CD14-positive monocyte (primary cell): ENCODE results near the gene SMAD3. TPM values are rescaled to one million over a fixed set of nuclear protein-coding genes. Genes with fewer than 3 reads are reported as not detected.

Source experiments
- DNase-seq, 3 donors: peaks; one replicate each; pipeline ENCODE4 v3.0.0-alpha.2; 2011 to 2022
- H2AFZ ChIP-seq: 2 replicates; pipeline ENCODE4 v1.6.0; 2012; ENCODE audit warnings: mild to moderate bottlenecking, low read depth, low read length, inconsistent platforms; ENCODE audit not compliant: insufficient read depth, poor library complexity, severe bottlenecking
- H3K27ac ChIP-seq, 2 donors: 1 replicate in 1 of 2; 2 replicates in 1 of 2; pipeline ENCODE4 v1.5.1; 2012 to 2013; ENCODE audit warnings: low read length in 2 of 2, control low read depth in 1 of 2, inconsistent platforms in 1 of 2, low read depth in 1 of 2, mild to moderate bottlenecking in 1 of 2
- H3K27me3 ChIP-seq, 2 donors: one replicate each; pipeline versions ENCODE4 v1.6.0 to v1.6.1; 2011 to 2013; ENCODE audit warnings: low read length in 2 of 2; ENCODE audit not compliant: control insufficient read depth in 2 of 2, insufficient read depth in 2 of 2
- H3K36me3 ChIP-seq, 2 donors: replicated peaks in 1 of 2; 1 replicate in 1 of 2; 2 replicates in 1 of 2; pipeline versions ENCODE4 v1.5.1 to v1.6.1; 2012 to 2013; ENCODE audit warnings: low read length in 2 of 2, control low read depth in 1 of 2, inconsistent platforms in 1 of 2, mild to moderate bottlenecking in 1 of 2; ENCODE audit not compliant: insufficient read depth in 2 of 2, control insufficient read depth in 1 of 2
- H3K4me1 ChIP-seq, 2 donors: 1 replicate in 1 of 2; 2 replicates in 1 of 2; pipeline versions ENCODE4 v1.5.1 to v1.6.1; 2012 to 2013; ENCODE audit warnings: low read length in 2 of 2, control low read depth in 1 of 2, inconsistent platforms in 1 of 2, mild to moderate bottlenecking in 1 of 2, moderate library complexity in 1 of 2; ENCODE audit not compliant: insufficient read depth in 2 of 2, control insufficient read depth in 1 of 2
- H3K4me2 ChIP-seq: replicated peaks from 2 replicates; pipeline ENCODE3; 2012; ENCODE audit warnings: low read length, moderate library complexity, mild to moderate bottlenecking; ENCODE audit not compliant: poor library complexity, severe bottlenecking; ENCODE audit errors: extremely low read depth
- H3K4me3 ChIP-seq, 3 experiments: fragments of 200-600 bp in 1 of 3; sonication (generic) in 1 of 3; replicated peaks in 1 of 3; 1 replicate in 2 of 3; 2 replicates in 1 of 3; pipeline ENCODE4 v1.5.1; 2011 to 2013; ENCODE audit warnings: low read length in 3 of 3, mild to moderate bottlenecking in 3 of 3, control low read depth in 2 of 3, low read depth in 2 of 3, inconsistent platforms in 1 of 3, moderate library complexity in 1 of 3
- H3K79me2 ChIP-seq: 2 replicates; pipeline ENCODE4 v1.6.0; 2012; ENCODE audit warnings: mild to moderate bottlenecking, control low read depth, inconsistent platforms, low read length, moderate library complexity; ENCODE audit not compliant: insufficient read depth
- H3K9ac ChIP-seq: 2 replicates; pipeline ENCODE4 v1.6.0; 2017; ENCODE audit warnings: low read length, mild to moderate bottlenecking; ENCODE audit not compliant: insufficient read depth, poor library complexity, severe bottlenecking
- H3K9me3 ChIP-seq, 2 donors: replicated peaks in 1 of 2; 1 replicate in 1 of 2; 2 replicates in 1 of 2; pipeline versions ENCODE4 v1.5.1 to v1.6.1; 2012 to 2013; ENCODE audit warnings: low read length in 2 of 2, control low read depth in 1 of 2; ENCODE audit not compliant: control insufficient read depth in 1 of 2, insufficient read depth in 1 of 2
- H4K20me1 ChIP-seq: 2 replicates; pipeline ENCODE4 v1.6.0; 2012; ENCODE audit warnings: mild to moderate bottlenecking, low read length, control low read depth, moderate library complexity; ENCODE audit not compliant: insufficient read depth
- H3K27ac Mint-ChIP-seq, 7 donors: one replicate each; pipeline ENCODE4 v1.8.0; 2020; ENCODE audit warnings: mild to moderate bottlenecking in 7 of 7, mixed read lengths in 7 of 7, moderate library complexity in 6 of 7, inconsistent platforms in 2 of 7
- H3K27me3 Mint-ChIP-seq, 3 donors: one replicate each; pipeline ENCODE4 v1.8.0; 2021 to 2022; ENCODE audit warnings: low read depth in 3 of 3, mild to moderate bottlenecking in 3 of 3, mixed read lengths in 3 of 3, moderate library complexity in 3 of 3, inconsistent platforms in 1 of 3
- H3K36me3 Mint-ChIP-seq, 2 donors: one replicate each; pipeline ENCODE4 v1.8.0; 2020; ENCODE audit warnings: mixed read lengths in 2 of 2, inconsistent platforms in 1 of 2, mild to moderate bottlenecking in 1 of 2
- H3K4me1 Mint-ChIP-seq: one replicate; pipeline ENCODE4 v1.8.0; 2020; ENCODE audit warnings: mild to moderate bottlenecking, mixed read lengths
- H3K4me3 Mint-ChIP-seq, 2 donors: one replicate each; pipeline ENCODE4 v1.8.0; 2020; ENCODE audit warnings: mild to moderate bottlenecking in 2 of 2, mixed read lengths in 2 of 2, moderate library complexity in 1 of 2
- H3K9me3 Mint-ChIP-seq, 7 donors: one replicate each; pipeline ENCODE4 v1.8.0; 2020 to 2022; ENCODE audit warnings: mixed read lengths in 7 of 7, mild to moderate bottlenecking in 6 of 7, moderate library complexity in 6 of 7, inconsistent platforms in 2 of 7
- WGBS: methylation state at CpG from one replicate; pipeline ENCODE4 v1.1.5; 2013; ENCODE audit warnings: missing lambda C conversion rate; ENCODE audit not compliant: insufficient coverage; 5-methylcytosine and 5-hydroxymethylcytosine counted together
- intact Hi-C, 2 donors: fragments of 100-400 bp; cut with micrococcal nuclease; formaldehyde crosslinking; loops; one replicate each; pipeline versions ENCODE4 v1.15.0 to v1.15.1; 2023
- polyA plus RNA-seq, 3 donors: library from polyadenylated mRNA; depleted of rRNA in 1 of 3; unstranded in 2 of 3; stranded (reverse) in 1 of 3; fragments of 300-500 nt in 2 of 3; fragments of >200 nt in 1 of 3; fragmentation: Illumina TruSeq in 2 of 3; gene quantifications; 1 replicate in 2 of 3; 2 replicates in 1 of 3; pipeline ENCODE4 v1.2.3, GENCODE V29; 2012 to 2021
- TF ChIP-seq, protein P1 (sequence below): fragments of 200-600 bp; IDR thresholded peaks from one replicate; pipeline ENCODE4 v1.8.0; 2022; ENCODE audit warnings: antibody characterized with exemption, mild to moderate bottlenecking

SMAD3 gene
- polyA plus RNA-seq, 3 donors = 4.4 to 41.7 (median 5.4) TPM

DNA sequence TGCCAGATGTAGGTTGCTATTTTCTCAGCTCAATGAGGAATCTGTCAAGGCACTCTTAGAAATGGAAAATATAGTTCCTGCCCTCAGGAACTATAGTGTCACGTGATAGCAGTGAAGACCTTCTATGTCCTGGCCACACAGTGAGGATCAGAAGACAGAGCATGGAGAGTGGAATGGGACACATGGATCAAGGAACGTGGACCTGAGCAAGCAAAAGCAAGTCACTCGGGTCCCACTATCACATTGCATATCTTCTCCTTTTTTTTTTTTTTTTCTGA, 21.2 kb downstream of the SMAD3 start:
- H3K4me3 ChIP-seq = peak overlapping the region in 1 of 3 experiments; percentile 6
- TF ChIP-seq, protein P1, sequence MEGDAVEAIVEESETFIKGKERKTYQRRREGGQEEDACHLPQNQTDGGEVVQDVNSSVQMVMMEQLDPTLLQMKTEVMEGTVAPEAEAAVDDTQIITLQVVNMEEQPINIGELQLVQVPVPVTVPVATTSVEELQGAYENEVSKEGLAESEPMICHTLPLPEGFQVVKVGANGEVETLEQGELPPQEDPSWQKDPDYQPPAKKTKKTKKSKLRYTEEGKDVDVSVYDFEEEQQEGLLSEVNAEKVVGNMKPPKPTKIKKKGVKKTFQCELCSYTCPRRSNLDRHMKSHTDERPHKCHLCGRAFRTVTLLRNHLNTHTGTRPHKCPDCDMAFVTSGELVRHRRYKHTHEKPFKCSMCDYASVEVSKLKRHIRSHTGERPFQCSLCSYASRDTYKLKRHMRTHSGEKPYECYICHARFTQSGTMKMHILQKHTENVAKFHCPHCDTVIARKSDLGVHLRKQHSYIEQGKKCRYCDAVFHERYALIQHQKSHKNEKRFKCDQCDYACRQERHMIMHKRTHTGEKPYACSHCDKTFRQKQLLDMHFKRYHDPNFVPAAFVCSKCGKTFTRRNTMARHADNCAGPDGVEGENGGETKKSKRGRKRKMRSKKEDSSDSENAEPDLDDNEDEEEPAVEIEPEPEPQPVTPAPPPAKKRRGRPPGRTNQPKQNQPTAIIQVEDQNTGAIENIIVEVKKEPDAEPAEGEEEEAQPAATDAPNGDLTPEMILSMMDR = no peak
- H3K4me2 ChIP-seq = peak overlapping the region; percentile 51
- DNase-seq = no peak
- no peaks in the 10 kb centered on the region for H3K9me3 ChIP-seq
- H3K27ac ChIP-seq = peak overlapping the region; percentile 90 to 94
- no peaks in the 10 kb centered on the region for H3K9me3 Mint-ChIP-seq
- H3K79me2 ChIP-seq = peaks cover 85% of the 10 kb centered on the region
- H2AFZ ChIP-seq = no peak overlapping the region
- peaks cover 37 to 59% of the 10 kb centered on the region in 2 donors for H3K36me3 Mint-ChIP-seq
- H3K36me3 ChIP-seq = peaks cover 0 to 5% of the 10 kb centered on the region in 2 donors
- H3K9ac ChIP-seq = no peak overlapping the region
- intact Hi-C loops = loop anchor here in 1 of 2 donors (10.0 kb wide), 1 partner anchor 62 kb away; no protein-coding TSS in a partner anchor
- no peaks in the 10 kb centered on the region for H4K20me1 ChIP-seq
- H3K27me3 ChIP-seq = no peaks in the 10 kb centered on the region
- WGBS = no CpG with 5 or more reads among the region's 3 CpGs
- peak overlapping the region in 1 of 2 donors; percentile 53 for H3K4me3 Mint-ChIP-seq
- peaks cover 100% of the 10 kb centered on the region for H3K4me1 Mint-ChIP-seq
- peaks cover 1 to 4% (median 2%) of the 10 kb centered on the region in 3 donors for H3K27me3 Mint-ChIP-seq
- peaks cover 92 to 100% of the 10 kb centered on the region in 2 donors for H3K4me1 ChIP-seq
- H3K27ac Mint-ChIP-seq = peak overlapping the region; percentile 95 to 98 (median 96)

DNA sequence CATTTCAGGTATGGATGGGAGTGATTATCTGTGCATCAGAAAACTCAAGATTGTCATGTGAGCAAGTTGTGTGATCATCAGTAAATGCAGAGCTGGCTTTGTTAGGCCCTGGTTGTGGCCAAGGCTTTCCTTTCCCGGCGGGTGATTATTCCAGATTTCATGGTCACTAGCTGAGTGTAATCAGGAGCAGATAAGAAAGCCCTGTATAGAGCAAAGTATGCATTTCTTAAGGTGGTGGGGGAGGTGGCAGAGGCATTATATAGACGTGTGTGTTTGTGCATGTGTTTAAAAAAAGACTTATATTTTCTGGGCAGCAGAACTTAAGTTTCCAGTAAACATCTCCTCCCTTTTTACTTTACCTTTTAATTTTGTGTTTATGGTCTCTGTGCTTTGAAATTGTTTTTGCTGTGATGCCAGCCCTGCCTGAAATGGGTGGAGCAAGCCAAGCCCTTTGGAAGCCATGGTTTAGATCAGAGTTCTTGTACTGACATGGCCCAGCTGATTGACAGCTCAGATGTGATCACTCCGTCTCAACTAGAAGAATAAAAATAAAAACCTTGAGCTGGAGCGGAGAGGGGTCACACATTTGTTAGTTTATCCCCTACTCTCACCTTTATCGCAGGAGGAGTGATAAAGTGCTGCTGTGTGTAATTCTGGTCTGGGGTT, 22.2 kb downstream of the SMAD3 start:
- Histone ChIP-seq H4K20me1 (no peaks in the 10 kb centered on the region), H3K9me3 (no peaks in the 10 kb centered on the region), H3K36me3 (peaks cover 0 to 5% of the 10 kb centered on the region in 2 donors), H3K9ac (no peak overlapping the region), H3K27ac (peak overlapping the region in 1 of 2 donors; percentile 94), H3K4me2 (no peak overlapping the region), H2AFZ (no peak overlapping the region), H3K4me1 (peaks cover 93 to 100% of the 10 kb centered on the region in 2 donors), H3K79me2 (peaks cover 85% of the 10 kb centered on the region), H3K27me3 (no peaks in the 10 kb centered on the region), H3K4me3 (no peak overlapping the region)
- TF ChIP-seq, protein P1 = no peak
- Mint-ChIP-seq H3K4me1 (peaks cover 100% of the 10 kb centered on the region), H3K36me3 (peaks cover 34 to 58% of the 10 kb centered on the region in 2 donors), H3K4me3 (peak overlapping the region in 1 of 2 donors; percentile 1), H3K9me3 (peaks cover 0 to 3% (median 0%) of the 10 kb centered on the region in 7 donors), H3K27ac (peak overlapping the region in 6 of 7 donors; percentile 37 to 99 (median 95)), H3K27me3 (peaks cover 1 to 4% (median 2%) of the 10 kb centered on the region in 3 donors)
- DNase-seq = no peak
- WGBS = 64% methylated on average over 2 of the region's 6 CpGs
- intact Hi-C loops = loop anchor here in 1 of 2 donors (10.0 kb wide), 1 partner anchor 63 kb away; no protein-coding TSS in a partner anchor
